Measurements from ENCODE around the gene ADGRL3. TPM values are rescaled to one million over a fixed set of nuclear protein-coding genes. Genes with fewer than 3 reads are reported as not detected.
"Not testable (repeated sequence)": the region's sequence is repeated elsewhere in the genome, so short reads cannot be mapped to it uniquely, and the experiment has no call there.

Gene ADGRL3
- total RNA-seq, 1 experiment from 2014 or later = not detected

GRCh38 chr4:61318431-61318830 is 118.3 kb downstream of the ADGRL3 start:
- DNase-seq (ENCODE audit: low read depth) = no peak
- in situ Hi-C loops (cut with HindIII; ENCODE audit: low pct_unique_long_range_greater_than_20kb, low sequenced_read_pairs) = no loop called here

GRCh38 chr4:61319156-61319555 is 119.0 kb downstream of the ADGRL3 start:
- in situ Hi-C loops (cut with HindIII; ENCODE audit: low pct_unique_long_range_greater_than_20kb, low sequenced_read_pairs) = no loop called here
- DNase-seq (ENCODE audit: low read depth) = no peak

- DNase-seq (ENCODE audit: low read depth) = no peak
Observed at GRCh38 chr4:61320154-61320553, 120.0 kb downstream of the ADGRL3 start.

GRCh38 chr4:61320631-61321030 is 120.5 kb downstream of the ADGRL3 start:
- in situ Hi-C loops (cut with HindIII; ENCODE audit: low pct_unique_long_range_greater_than_20kb, low sequenced_read_pairs) = no loop called here
- no peak for DNase-seq (ENCODE audit: low read depth)

More at GRCh38 chr4:61320154-61320553, 120.0 kb downstream of the ADGRL3 start:
- in situ Hi-C loops (cut with HindIII; ENCODE audit: low pct_unique_long_range_greater_than_20kb, low sequenced_read_pairs) = no loop called here

- no peak for DNase-seq (ENCODE audit: low read depth)
- in situ Hi-C loops (cut with HindIII; ENCODE audit: low pct_unique_long_range_greater_than_20kb, low sequenced_read_pairs) = no loop called here
Observed at GRCh38 chr4:61332693-61333092, 132.6 kb downstream of the ADGRL3 start.

- in situ Hi-C loops (cut with HindIII; ENCODE audit: low pct_unique_long_range_greater_than_20kb, low sequenced_read_pairs) = no loop called here
- no peak for DNase-seq (ENCODE audit: low read depth)
Observed at GRCh38 chr4:61333490-61333889, 133.4 kb downstream of the ADGRL3 start.

GRCh38 chr4:61335241-61335763 is 135.2 kb downstream of the ADGRL3 start:
- no peak for DNase-seq (ENCODE audit: low read depth)
- in situ Hi-C loops (cut with HindIII; ENCODE audit: low pct_unique_long_range_greater_than_20kb, low sequenced_read_pairs) = no loop called here

- in situ Hi-C loops (cut with HindIII; ENCODE audit: low pct_unique_long_range_greater_than_20kb, low sequenced_read_pairs) = no loop called here
- DNase-seq (ENCODE audit: low read depth) = no peak
Observed at GRCh38 chr4:61336488-61336887, 136.4 kb downstream of the ADGRL3 start.

- no peak for DNase-seq (ENCODE audit: low read depth)
- in situ Hi-C loops (cut with HindIII; ENCODE audit: low pct_unique_long_range_greater_than_20kb, low sequenced_read_pairs) = no loop called here
Observed at GRCh38 chr4:61336916-61337315, 136.8 kb downstream of the ADGRL3 start.

GRCh38 chr4:61342061-61342460 is 141.9 kb downstream of the ADGRL3 start:
- no peak for DNase-seq (ENCODE audit: low read depth)
- in situ Hi-C loops (cut with HindIII; ENCODE audit: low pct_unique_long_range_greater_than_20kb, low sequenced_read_pairs) = no loop called here

GRCh38 chr4:61350932-61351331 is 150.8 kb downstream of the ADGRL3 start:
- DNase-seq (ENCODE audit: low read depth) = no peak

GRCh38 chr4:61356696-61357095 is 156.6 kb downstream of the ADGRL3 start:
- DNase-seq (ENCODE audit: low read depth) = no peak
- in situ Hi-C loops (cut with HindIII; ENCODE audit: low pct_unique_long_range_greater_than_20kb, low sequenced_read_pairs) = no loop called here

More at GRCh38 chr4:61350932-61351331, 150.8 kb downstream of the ADGRL3 start:
- in situ Hi-C loops (cut with HindIII; ENCODE audit: low pct_unique_long_range_greater_than_20kb, low sequenced_read_pairs) = no loop called here

GRCh38 chr4:61359301-61359700 is 159.2 kb downstream of the ADGRL3 start:
- no peak for DNase-seq (ENCODE audit: low read depth)
- in situ Hi-C loops (cut with HindIII; ENCODE audit: low pct_unique_long_range_greater_than_20kb, low sequenced_read_pairs) = no loop called here

- DNase-seq (ENCODE audit: low read depth); in situ Hi-C loops (cut with HindIII; ENCODE audit: low pct_unique_long_range_greater_than_20kb, low sequenced_read_pairs): not testable (repeated sequence)
Observed at GRCh38 chr4:61372817-61373216, 172.7 kb downstream of the ADGRL3 start.

- in situ Hi-C loops (cut with HindIII; ENCODE audit: low pct_unique_long_range_greater_than_20kb, low sequenced_read_pairs) = no loop called here
- DNase-seq (ENCODE audit: low read depth) = no peak
Observed at GRCh38 chr4:61373901-61374440, 173.8 kb downstream of the ADGRL3 start.

- DNase-seq (ENCODE audit: low read depth) = no peak
- in situ Hi-C loops (cut with HindIII; ENCODE audit: low pct_unique_long_range_greater_than_20kb, low sequenced_read_pairs) = no loop called here
Observed at GRCh38 chr4:61374447-61374891, 174.3 kb downstream of the ADGRL3 start.

- no peak for DNase-seq (ENCODE audit: low read depth)
- in situ Hi-C loops (cut with HindIII; ENCODE audit: low pct_unique_long_range_greater_than_20kb, low sequenced_read_pairs) = no loop called here
Observed at GRCh38 chr4:61375301-61375700, 175.2 kb downstream of the ADGRL3 start.

- DNase-seq (ENCODE audit: low read depth) = no peak
- in situ Hi-C loops (cut with HindIII; ENCODE audit: low pct_unique_long_range_greater_than_20kb, low sequenced_read_pairs) = no loop called here
Observed at GRCh38 chr4:61376301-61376700, 176.2 kb downstream of the ADGRL3 start.

GRCh38 chr4:61379406-61379805 is 179.3 kb downstream of the ADGRL3 start:
- DNase-seq (ENCODE audit: low read depth) = no peak
- in situ Hi-C loops (cut with HindIII; ENCODE audit: low pct_unique_long_range_greater_than_20kb, low sequenced_read_pairs) = no loop called here

GRCh38 chr4:61380865-61381264 is 180.7 kb downstream of the ADGRL3 start:
- in situ Hi-C loops (cut with HindIII; ENCODE audit: low pct_unique_long_range_greater_than_20kb, low sequenced_read_pairs) = no loop called here
- DNase-seq (ENCODE audit: low read depth) = no peak

Data from Caki2 (cell line).